ENCODE data around the gene CHRNA1. TPM values are rescaled to one million over a fixed set of nuclear protein-coding genes. Genes with fewer than 3 reads are reported as not detected.

The CHRNA1 gene
- polyA plus RNA-seq, 1 of the 3 experiments (the other 2 are of a cell fraction): 0.02 TPM

GRCh38 chr2:174750923-174751441 lies 13.3 kb downstream of the CHRNA1 start:
- ChIA-PET POLR2A (no interaction called here), CTCF (interaction anchor here (0.5 to 1.3 kb wide), 6 partner anchors 12 to 225 kb away, joined by 3 to 4 read pairs (median 3); partner anchors contain the start of gene CHRNA1)
- Histone ChIP-seq H2AFZ (ENCODE audit: low read depth) (no peak overlapping the region), H3K4me2 (no peak overlapping the region), H3K9me3 (no peaks in the 10 kb centered on the region), H3K36me3 (replicated peaks in 1 of 2; ENCODE audit: control insufficient read depth in 1 of 2, insufficient read depth in 2 of 2, low read length in 1 of 2) (no peaks in the 10 kb centered on the region), H3K4me3 (ENCODE audit: low read depth in 2 of 2, low read length in 1 of 2) (no peak overlapping the region), H4K20me1 (ENCODE audit: insufficient read depth) (no peaks in the 10 kb centered on the region), H3K27me3 (ENCODE audit: insufficient read depth) (no peaks in the 10 kb centered on the region), H3K4me1 (ENCODE audit: control insufficient read depth in 1 of 2, insufficient read depth in 2 of 2, low read depth in 1 of 2, low read length in 1 of 2) (no peaks in the 10 kb centered on the region), H3K9ac (no peak overlapping the region), H3K27ac (ENCODE audit: low read depth in 2 of 2, low read length in 1 of 2) (no peak overlapping the region), H3K9me2 (no peaks in the 10 kb centered on the region), H3K79me2 (ENCODE audit: insufficient read depth) (no peaks in the 10 kb centered on the region), H3F3A (replicated peaks; ENCODE audit: insufficient read depth) (no peaks in the 10 kb centered on the region)
- no peak for DNase-seq
- 85% methylated on average over 5 of the region's 5 CpGs for whole genome bisulfite sequencing (ENCODE audit: low lambda C conversion rate)
- TF ChIP-seq YY1 (IDR thresholded peaks at IDR 0.05; ENCODE audit: low read depth) (no peak), NRF1 (IDR thresholded peaks at IDR 0.05; ENCODE audit: low read depth, low read length) (no peak), POLR2AphosphoS5 (IDR thresholded peaks at IDR 0.05; ENCODE audit: low read depth, low read length) (no peak)

GRCh38 chr2:174749793-174750192 lies 14.5 kb downstream of the CHRNA1 start:
- no peaks in the 10 kb centered on the region for H3K36me3 ChIP-seq (replicated peaks in 1 of 2; ENCODE audit: control insufficient read depth in 1 of 2, insufficient read depth in 2 of 2, low read length in 1 of 2)
- no peak overlapping the region for H3K4me3 ChIP-seq (ENCODE audit: low read depth in 2 of 2, low read length in 1 of 2)
- ChIA-PET POLR2A (no interaction called here), CTCF (interaction anchor here (0.8 to 6.2 kb wide), 26 partner anchors 10 to 287 kb away, joined by 3 to 66 read pairs (median 6); partner anchors contain the start of genes CHN1 and CHRNA1)
- H3K9ac ChIP-seq: no peak overlapping the region
- H3K4me2 ChIP-seq: no peak overlapping the region
- no peak overlapping the region for H2AFZ ChIP-seq (ENCODE audit: low read depth)
- no peaks in the 10 kb centered on the region for H3K9me3 ChIP-seq
- H3K79me2 ChIP-seq (ENCODE audit: insufficient read depth): no peaks in the 10 kb centered on the region
- H3K4me1 ChIP-seq (ENCODE audit: control insufficient read depth in 1 of 2, insufficient read depth in 2 of 2, low read depth in 1 of 2, low read length in 1 of 2): no peaks in the 10 kb centered on the region
- DNase-seq: no peak
- 76% methylated on average over 8 of the region's 8 CpGs for WGBS (ENCODE audit: low lambda C conversion rate)
- no peak overlapping the region for H3K27ac ChIP-seq (ENCODE audit: low read depth in 2 of 2, low read length in 1 of 2)
- H3K27me3 ChIP-seq (ENCODE audit: insufficient read depth): no peaks in the 10 kb centered on the region
- no peaks in the 10 kb centered on the region for H3F3A ChIP-seq (replicated peaks; ENCODE audit: insufficient read depth)
- H3K9me2 ChIP-seq: no peaks in the 10 kb centered on the region
- H4K20me1 ChIP-seq (ENCODE audit: insufficient read depth): no peaks in the 10 kb centered on the region
- TF ChIP-seq SIN3A (IDR thresholded peaks at IDR 0.05; ENCODE audit: borderline replicate concordance, low read depth, low read length): no peak
- TF ChIP-seq IRF3 (IDR thresholded peaks at IDR 0.05; ENCODE audit: low read depth, low read length): no peak
- no peak for TF ChIP-seq GABPA (IDR thresholded peaks at IDR 0.05; ENCODE audit: low read depth)
- TF ChIP-seq SMC3 (IDR thresholded peaks at IDR 0.05; ENCODE audit: low read depth, low read length): no peak
- no peak for TF ChIP-seq FOXJ3 (CRISPR knock-in tag; IDR thresholded peaks at IDR 0.05)
- no peak for TF ChIP-seq FOXM1 (IDR thresholded peaks at IDR 0.05; ENCODE audit: low read depth)
- no peak for TF ChIP-seq POLR2AphosphoS5 (IDR thresholded peaks at IDR 0.05; ENCODE audit: low read depth, low read length)
- no peak for TF ChIP-seq TEAD4 (IDR thresholded peaks at IDR 0.05; ENCODE audit: borderline replicate concordance, insufficient read depth)
- TF ChIP-seq YY1 (IDR thresholded peaks at IDR 0.05; ENCODE audit: low read depth): no peak
- no peak for TF ChIP-seq MXI1 (IDR thresholded peaks at IDR 0.05; ENCODE audit: low read depth, low read length)
- TF ChIP-seq MEF2A (IDR thresholded peaks at IDR 0.05; ENCODE audit: borderline replicate concordance, low read depth): no peak
- no peak for TF ChIP-seq GATA2 (CRISPR knock-in tag; IDR thresholded peaks at IDR 0.05)
- no peak for TF ChIP-seq JUND (IDR thresholded peaks at IDR 0.05)
